OCI-LY1 (cell line): ENCODE results near the gene ARL15.

ENCODE experiments used
- H2AFZ ChIP-seq: fragments of 200-600 bp; sonication (generic), shearing (Covaris generic); 2 replicates; pipeline ENCODE4 v1.6.0; 2014; ENCODE audit warnings: antibody characterized with exemption, mild to moderate bottlenecking, low read length
- H3F3A ChIP-seq: fragments of 200-600 bp; sonication (generic), shearing (Covaris generic); 2 replicates; pipeline ENCODE4 v1.6.0; 2014; ENCODE audit warnings: mild to moderate bottlenecking, antibody characterized with exemption, low read length, moderate library complexity; ENCODE audit not compliant: insufficient read depth
- H3K27ac ChIP-seq: fragments of 200-600 bp; sonication (generic); 2 replicates; pipeline ENCODE4 v1.5.1; 2014; ENCODE audit warnings: low read length, mixed run types, mild to moderate bottlenecking, low read depth; ENCODE audit not compliant: poor library complexity, severe bottlenecking
- H3K27me3 ChIP-seq: fragments of 200-600 bp; sonication (generic); 2 replicates; pipeline ENCODE4 v1.6.0; 2014; ENCODE audit warnings: antibody characterized with exemption, mild to moderate bottlenecking, low read length, moderate library complexity; ENCODE audit not compliant: insufficient read depth
- H3K36me3 ChIP-seq: fragments of 200-600 bp; sonication (generic); 2 replicates; pipeline ENCODE4 v1.6.1; 2014; ENCODE audit warnings: mild to moderate bottlenecking, antibody characterized with exemption, low read length, moderate library complexity, mixed read lengths; ENCODE audit not compliant: insufficient read depth
- H3K4me1 ChIP-seq: fragments of 200-600 bp; sonication (generic); 2 replicates; pipeline ENCODE4 v1.5.1; 2014; ENCODE audit warnings: mild to moderate bottlenecking, low read length, moderate library complexity; ENCODE audit not compliant: insufficient read depth, severe bottlenecking
- H3K4me2 ChIP-seq: fragments of 200-600 bp; sonication (generic), shearing (Covaris generic); 2 replicates; pipeline ENCODE4 v1.6.1; 2014; ENCODE audit warnings: low read length
- H3K4me3 ChIP-seq: fragments of 200-600 bp; sonication (generic); 2 replicates; pipeline ENCODE4 v1.5.1; 2014; ENCODE audit warnings: low read length, low read depth, mild to moderate bottlenecking, mixed read lengths; ENCODE audit not compliant: poor library complexity, severe bottlenecking
- H3K79me2 ChIP-seq: fragments of 200-600 bp; shearing (Covaris generic); 2 replicates; pipeline ENCODE4 v1.6.1; 2016; ENCODE audit warnings: mixed run types, low read length, mixed read lengths; ENCODE audit not compliant: insufficient read depth
- H3K9ac ChIP-seq: fragments of 200-600 bp; sonication (generic), shearing (Covaris generic); 2 replicates; pipeline ENCODE4 v1.6.1; 2014; ENCODE audit warnings: mild to moderate bottlenecking, low read length, mixed read lengths
- H3K9me2 ChIP-seq: fragments of 200-600 bp; sonication (generic), shearing (Covaris generic); 2 replicates; pipeline ENCODE4 v1.6.1; 2014; ENCODE audit warnings: low read depth, mild to moderate bottlenecking, low read length, mixed read lengths
- H3K9me3 ChIP-seq: fragments of 200-600 bp; shearing (Covaris generic); 2 replicates; pipeline ENCODE4 v1.6.1; 2014; ENCODE audit warnings: low read length, mixed read lengths
- H4K20me1 ChIP-seq: fragments of 200-600 bp; sonication (generic), shearing (Covaris generic); 2 replicates; pipeline ENCODE4 v1.6.0; 2016; ENCODE audit warnings: mild to moderate bottlenecking, low read length; ENCODE audit not compliant: insufficient read depth
- CTCF ChIP-seq: fragments of 200-600 bp; sonication (generic), shearing (Covaris generic); IDR thresholded peaks from 2 replicates; pipeline ENCODE4 v1.5.1; 2017; ENCODE audit warnings: mild to moderate bottlenecking, antibody characterized with exemption, low read length, moderate library complexity, mixed read lengths
- EZH2 ChIP-seq: fragments of 200-600 bp; sonication (generic), shearing (Covaris generic); IDR thresholded peaks from 2 replicates; pipeline ENCODE4 v1.8.0; 2017; ENCODE audit warnings: borderline replicate concordance, mixed run types, mild to moderate bottlenecking, antibody characterized with exemption, low read length, moderate library complexity, mixed read lengths

The ARL15 gene

GRCh38 chr5:54326662-54327270, 16.4 kb upstream of the ARL15 start:
- TF ChIP-seq EZH2: no peak
- TF ChIP-seq CTCF: no peak
- Histone ChIP-seq H2AFZ (no peak overlapping the region), H3K36me3 (no peaks in the 10 kb centered on the region), H3K9ac (no peak overlapping the region), H3K4me3 (no peak overlapping the region), H3K4me2 (no peak overlapping the region), H3K79me2 (no peaks in the 10 kb centered on the region), H4K20me1 (no peaks in the 10 kb centered on the region), H3K4me1 (no peaks in the 10 kb centered on the region), H3F3A (no peaks in the 10 kb centered on the region), H3K9me3 (no peaks in the 10 kb centered on the region), H3K27ac (no peak overlapping the region), H3K9me2 (no peaks in the 10 kb centered on the region), H3K27me3 (no peaks in the 10 kb centered on the region)

DNA sequence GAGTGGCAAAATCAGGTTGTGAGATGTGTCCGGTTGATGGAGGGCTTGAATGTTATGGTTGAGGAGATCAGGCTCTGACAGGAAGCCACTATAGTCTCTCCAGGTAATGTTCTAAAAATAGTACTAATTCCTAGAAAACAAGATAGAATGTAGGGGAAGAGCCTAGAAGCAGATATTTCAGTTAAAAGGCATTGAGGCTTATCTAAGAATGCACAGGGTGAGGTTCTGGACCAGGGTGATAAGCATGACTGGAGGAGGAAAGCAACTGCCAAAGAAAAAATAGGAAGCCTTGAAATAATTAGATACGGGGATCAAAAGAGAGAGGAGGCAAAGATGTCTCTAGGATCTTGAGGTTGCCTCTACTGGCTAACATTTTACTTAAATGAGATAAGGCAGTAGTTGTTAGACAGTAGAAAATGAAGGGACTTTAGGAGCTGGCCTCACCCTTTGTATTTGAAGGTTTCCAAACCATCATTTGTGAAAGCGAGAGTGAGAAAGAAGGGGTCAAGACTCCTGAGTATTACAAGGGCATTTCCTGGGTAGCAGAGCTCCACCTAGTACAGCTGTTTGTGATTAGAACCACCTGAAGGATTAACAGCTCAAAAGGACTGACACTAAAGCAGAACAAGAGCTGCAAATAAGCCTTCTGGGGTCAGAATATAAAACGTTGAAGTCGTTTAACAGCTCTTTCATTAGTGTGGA, 15.4 kb upstream of the ARL15 start:
- Histone ChIP-seq H3K4me1 (no peaks in the 10 kb centered on the region), H3K9ac (no peak overlapping the region), H3K27me3 (no peaks in the 10 kb centered on the region), H3K79me2 (no peaks in the 10 kb centered on the region), H3K9me3 (no peaks in the 10 kb centered on the region), H3K36me3 (no peaks in the 10 kb centered on the region), H4K20me1 (no peaks in the 10 kb centered on the region), H2AFZ (no peak overlapping the region), H3K9me2 (no peaks in the 10 kb centered on the region), H3K4me3 (no peak overlapping the region), H3K4me2 (no peak overlapping the region), H3F3A (no peaks in the 10 kb centered on the region), H3K27ac (no peak overlapping the region)
- TF ChIP-seq EZH2 (no peak), CTCF (no peak)

DNA sequence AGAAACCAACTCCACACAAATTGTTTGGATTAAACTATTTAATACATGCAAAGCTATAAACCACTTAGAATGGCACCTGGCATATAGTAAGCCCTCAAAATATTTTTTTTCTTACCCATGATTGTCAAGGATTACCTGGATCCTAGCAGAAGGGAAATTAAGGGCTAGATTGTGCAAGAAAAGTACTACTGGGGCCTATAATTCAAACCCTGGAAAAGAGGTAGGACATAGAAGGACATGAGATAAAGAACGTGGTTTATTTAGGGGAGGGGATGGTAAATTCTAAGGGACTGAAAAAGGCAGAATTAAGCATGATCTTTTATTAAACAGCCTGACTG, 14.9 kb upstream of the ARL15 start:
- Histone ChIP-seq H4K20me1 (no peaks in the 10 kb centered on the region), H3K27me3 (no peaks in the 10 kb centered on the region), H3K9ac (no peak overlapping the region), H3F3A (no peaks in the 10 kb centered on the region), H3K4me1 (no peaks in the 10 kb centered on the region), H3K79me2 (no peaks in the 10 kb centered on the region), H3K4me3 (no peak overlapping the region), H3K4me2 (no peak overlapping the region), H3K36me3 (no peaks in the 10 kb centered on the region), H3K9me3 (no peaks in the 10 kb centered on the region), H2AFZ (no peak overlapping the region), H3K27ac (no peak overlapping the region), H3K9me2 (no peaks in the 10 kb centered on the region)
- TF ChIP-seq CTCF (no peak), EZH2 (no peak)
